K562 (cell line): ENCODE data around the gene DNAI1. TPM values are rescaled to one million over a fixed set of nuclear protein-coding genes. Genes with fewer than 3 reads are reported as not detected.

ENCODE experiments used
- ATAC-seq: fragments of 200-7000 bp; cut with Tn5 transposase; 3 replicates; pipeline ENCODE4 v1.9.1; 2020; ENCODE audit warnings: moderate library complexity
- BruUV-seq: library from RNA; stranded (reverse); fragments of 400-500 nt; replicated peaks from 2 replicates; lab custom pipeline; 2021; lab: Mats Ljungman, UMichigan
- CTCF ChIA-PET: fragments of 300-600 bp; formaldehyde crosslinking; extraction: SDS; loops from one replicate; lab custom pipeline; 2021; ENCODE audit warnings: low intra/inter-chr PET ratio; lab: Yijun Ruan, JAX
- POLR2A ChIA-PET: fragments of 300-600, 350-650 bp; sonication (Branson Sonifier 250); formaldehyde crosslinking; extraction: SDS; loops from one replicate; lab custom pipeline; 2021; ENCODE audit warnings: antibody characterized with exemption, inconsistent platforms; lab: Yijun Ruan, JAX
- DNase-seq, 4 experiments: peaks; one replicate each; pipeline versions ENCODE4 v3.0.0 to v3.0.0-alpha.2; 2011 to 2018; ENCODE audit warnings: low spot score in 3 of 4, mixed read lengths in 3 of 4; ENCODE audit errors: extremely low read depth in 1 of 4
- FAIRE-seq: peaks from 2 replicates; lab custom pipeline; 2011; peaks lifted over from hg19 to GRCh38; lab: Jason Lieb, UNC
- H2AFZ ChIP-seq: 2 replicates; pipeline ENCODE4 v1.6.0; 2011; ENCODE audit warnings: low read depth, low read length, control low read depth, inconsistent platforms
- H3K27ac ChIP-seq: fragments of 200-600 bp; 3 replicates; pipeline ENCODE4 v1.8.0; 2011; ENCODE audit warnings: low read depth, mild to moderate bottlenecking, control low read depth, inconsistent platforms, low read length, moderate library complexity, mixed read lengths; ENCODE audit errors: extremely low read depth
- H3K27me3 ChIP-seq, 2 experiments: fragments of 300-600 bp in 1 of 2; 2 replicates in 1 of 2; 3 replicates in 1 of 2; pipeline versions ENCODE4 v1.6.0 to v1.8.0; 2011; ENCODE audit warnings: inconsistent platforms in 2 of 2, low read length in 2 of 2, mild to moderate bottlenecking in 1 of 2, mixed read lengths in 1 of 2, moderate library complexity in 1 of 2; ENCODE audit not compliant: control insufficient read depth in 2 of 2, insufficient read depth in 2 of 2
- H3K36me3 ChIP-seq: fragments of 300-600 bp; 3 replicates; pipeline ENCODE4 v1.8.0; 2011; ENCODE audit warnings: mild to moderate bottlenecking, low read length, inconsistent platforms; ENCODE audit not compliant: control insufficient read depth, insufficient read depth
- H3K4me1 ChIP-seq, 2 experiments: fragments of 200-600 bp in 1 of 2; replicated peaks in 1 of 2; 2 replicates in 1 of 2; 3 replicates in 1 of 2; pipeline versions ENCODE4 v1.5.1 to v1.8.0; 2011; ENCODE audit warnings: inconsistent platforms in 2 of 2, low read length in 2 of 2, mild to moderate bottlenecking in 1 of 2, mixed read lengths in 1 of 2, moderate library complexity in 1 of 2; ENCODE audit not compliant: control insufficient read depth in 2 of 2, insufficient read depth in 2 of 2
- H3K4me2 ChIP-seq: 2 replicates; pipeline ENCODE4 v1.6.1; 2011; ENCODE audit warnings: low read length, control low read depth, inconsistent platforms, mixed read lengths; ENCODE audit not compliant: insufficient read depth
- H3K4me3 ChIP-seq: fragments of 200-600 bp; sonication (generic), shearing (Covaris generic); 2 replicates; pipeline ENCODE4 v1.5.1; 2016; ENCODE audit warnings: control low read depth, inconsistent platforms
- H3K79me2 ChIP-seq: fragments of 200-600 bp; 3 replicates; pipeline ENCODE4 v1.8.0; 2011; ENCODE audit warnings: low read length, inconsistent platforms; ENCODE audit not compliant: control insufficient read depth, insufficient read depth
- H3K9ac ChIP-seq, 2 experiments: 2 replicates each; pipeline versions ENCODE4 v1.6.0 to v1.6.1; 2011; ENCODE audit warnings: low read depth in 2 of 2, low read length in 2 of 2, control low read depth in 1 of 2, inconsistent platforms in 1 of 2, mild to moderate bottlenecking in 1 of 2, mixed read lengths in 1 of 2; ENCODE audit not compliant: insufficient read depth in 1 of 2
- H3K9me1 ChIP-seq: one replicate; pipeline ENCODE4 v1.6.0; 2011; ENCODE audit warnings: inconsistent platforms, mild to moderate bottlenecking, low read length, moderate library complexity; ENCODE audit not compliant: control insufficient read depth, insufficient read depth
- H3K9me3 ChIP-seq: replicated peaks from 2 replicates; pipeline ENCODE4 v1.5.1; 2011; ENCODE audit warnings: low read depth, low read length, inconsistent platforms; ENCODE audit not compliant: control insufficient read depth, insufficient read depth
- H4K20me1 ChIP-seq: replicated peaks from 2 replicates; pipeline ENCODE4 v1.6.1; 2011; ENCODE audit warnings: low read length, inconsistent platforms, mixed read lengths; ENCODE audit not compliant: control insufficient read depth, insufficient read depth
- ATF7 ChIP-seq: fragments of 450-650 bp; IDR thresholded peaks from 2 replicates; pipeline ENCODE4 v1.7.1; 2014; ENCODE audit warnings: mild to moderate bottlenecking, moderate library complexity
- BDP1 ChIP-seq: IDR thresholded peaks from 3 replicates; pipeline ENCODE4 v1.6.1; 2011; ENCODE audit not compliant: insufficient read length, insufficient read depth
- CBFA2T3 ChIP-seq: fragments of 450-650 bp; IDR thresholded peaks from 2 replicates; pipeline ENCODE4 v1.6.1; 2017
- EWSR1 ChIP-seq: fragments of 450-650 bp; IDR thresholded peaks from 2 replicates; pipeline ENCODE4 v1.6.1; 2018; ENCODE audit warnings: borderline replicate concordance, mild to moderate bottlenecking, low read depth, moderate library complexity; ENCODE audit not compliant: partially characterized antibody
- HBP1 ChIP-seq: fragments of 450-650 bp; formaldehyde crosslinking; IDR thresholded peaks from 2 replicates; pipeline ENCODE4 v1.4.0; 2022; ENCODE audit warnings: missing genetic modification characterization
- KDM2B ChIP-seq: fragments of 250-450 bp; sonication (Bioruptor Pico); IDR thresholded peaks from 2 replicates; pipeline ENCODE4 v1.8.0; 2021; ENCODE audit warnings: mild to moderate bottlenecking, moderate library complexity
- MCM7 ChIP-seq, 2 experiments: fragments of 450-650 bp; IDR thresholded peaks; 2 replicates each; pipeline ENCODE4 v1.6.1; 2016 to 2018
- NCOA4 ChIP-seq: fragments of 450-650 bp; IDR thresholded peaks from 2 replicates; pipeline ENCODE4 v1.6.1; 2018; ENCODE audit warnings: mild to moderate bottlenecking; ENCODE audit not compliant: partially characterized antibody
- NFYB ChIP-seq: IDR thresholded peaks from 2 replicates; pipeline ENCODE4 v1.6.1; 2011; ENCODE audit warnings: mild to moderate bottlenecking, moderate library complexity; ENCODE audit not compliant: insufficient read length; ENCODE audit errors: extremely low read depth
- POLR2AphosphoS5 ChIP-seq: IDR thresholded peaks from 2 replicates; pipeline ENCODE4 v1.6.1; 2011; ENCODE audit warnings: mild to moderate bottlenecking, low read depth, low read length, moderate library complexity; ENCODE audit not compliant: control insufficient read depth, insufficient read depth
- RBM25 ChIP-seq: fragments of 200-400 bp; formaldehyde crosslinking; IDR thresholded peaks from 2 replicates; pipeline ENCODE4 v1.6.1; 2018; ENCODE audit warnings: low read length, low read depth, moderate library complexity; ENCODE audit not compliant: severe bottlenecking
- SIN3B ChIP-seq: fragments of 450-650 bp; IDR thresholded peaks from 2 replicates; pipeline ENCODE4 v1.6.1; 2017; ENCODE audit warnings: low read depth, mild to moderate bottlenecking, moderate library complexity
- SRSF1 ChIP-seq: fragments of 200-400 bp; formaldehyde crosslinking; IDR thresholded peaks from 2 replicates; pipeline ENCODE4 v1.6.1; 2017; ENCODE audit warnings: mild to moderate bottlenecking, low read depth, low read length, moderate library complexity
- TOE1 ChIP-seq, 2 experiments: fragments of 450-650 bp in 1 of 2; sonication (generic) in 1 of 2; formaldehyde crosslinking in 1 of 2; IDR thresholded peaks; 2 replicates each; pipeline versions ENCODE4 v1.7.1 to v1.8.0; 2016 to 2022; ENCODE audit warnings: borderline replicate concordance in 2 of 2, mild to moderate bottlenecking in 2 of 2, antibody characterized with exemption in 1 of 2, inconsistent platforms in 1 of 2, low read depth in 1 of 2, missing genetic modification reagents in 1 of 2, moderate library complexity in 1 of 2
- ZNF431 ChIP-seq: sonication (generic); formaldehyde crosslinking; IDR thresholded peaks from 2 replicates; pipeline ENCODE4 v1.8.0; 2022; ENCODE audit warnings: mild to moderate bottlenecking, missing genetic modification reagents
- ZNF436 ChIP-seq: fragments of 250-450, 450-650 bp; sonication (Bioruptor Pico); formaldehyde crosslinking; IDR thresholded peaks from 2 replicates; pipeline ENCODE4 v1.7.0; 2020; ENCODE audit warnings: mild to moderate bottlenecking
- WGBS: fragments of 100-300 bp; shearing (Covaris generic); methylation state at CpG from one replicate; pipeline ENCODE4 v1.1.6; 2016; ENCODE audit warnings: low coverage, mixed read lengths; ENCODE audit not compliant: insufficient coverage; ENCODE audit errors: missing lambda C conversion rate; 5-methylcytosine and 5-hydroxymethylcytosine counted together
- in situ Hi-C: fragments of 300-500 bp; cut with MboI; formaldehyde crosslinking; loops from 4 replicates; pipeline ENCODE4 v1.15.0; 2018; ENCODE audit warnings: inconsistent platforms, mixed read lengths
- intact Hi-C: fragments of 100-400 bp; cut with micrococcal nuclease; formaldehyde crosslinking; loops from 2 replicates; pipeline ENCODE4 v1.14.2; 2022
- polyA plus RNA-seq, 8 experiments: library from polyadenylated mRNA; depleted of rRNA in 4 of 8; stranded (reverse) in 5 of 8; unstranded in 3 of 8; fragments of >200 nt; fragmentation: Nextera tagmentation in 2 of 8; fragmentation: Illumina TruSeq in 1 of 8; extraction: Ambion mirVana in 2 of 8; extraction: Trizol in 1 of 8; gene quantifications; 2 replicates each; pipeline versions ENCODE4 v1.2.1 to v1.2.3, GENCODE V29; 2011 to 2014; ENCODE audit warnings: inconsistent platforms in 1 of 8, missing spikeins in 1 of 8
- total RNA-seq, 7 experiments: library from RNA; depleted of rRNA in 6 of 7; stranded (reverse); fragments of >200 nt in 6 of 7; fragmentation: Illumina TruSeq in 2 of 7; extraction: Trizol in 2 of 7; gene quantifications; 2 replicates each; pipeline versions ENCODE4 v1.2.1 to v1.2.3, GENCODE V29; 2011 to 2021; ENCODE audit warnings: low replicate concordance in 1 of 7

Gene DNAI1
- total and polyA plus RNA-seq, 9 of the 15 experiments (the other 6 are each of a cell fraction or from before 2014, with no cell fraction given): 0.01 to 0.17 (median 0.04) TPM; not detected in 6

- H3K27me3 ChIP-seq: no peaks in the 10 kb centered on the region
- H3K79me2 ChIP-seq: no peaks in the 10 kb centered on the region
- no peaks in the 10 kb centered on the region for H3K36me3 ChIP-seq
- 53% methylated on average over 2 of the region's 2 CpGs for WGBS
- no peak for DNase-seq
- no peak overlapping the region for H3K27ac ChIP-seq
- no peak overlapping the region for H3K4me3 ChIP-seq
- in situ Hi-C loops (no loop called here), intact Hi-C loops (no loop called here)
- H3K9me3 ChIP-seq: no peaks in the 10 kb centered on the region
- ChIA-PET POLR2A (interaction anchor here (0.6 to 1.3 kb wide), 4 partner anchors 10 to 105 kb away, joined by 3 to 4 read pairs (median 4); partner anchors contain the start of gene FAM219A), CTCF (no interaction called here)
- H4K20me1 ChIP-seq: no peaks in the 10 kb centered on the region
- H3K4me2 ChIP-seq: no peak overlapping the region
- no TSS peak for BruUV-seq
- no peak overlapping the region for H2AFZ ChIP-seq
- no peak overlapping the region for H3K9ac ChIP-seq
- H3K9me1 ChIP-seq: no peaks in the 10 kb centered on the region
- FAIRE-seq: no peak
- ATAC-seq: no peak
- TF ChIP-seq NFYB (no peak), CBFA2T3 (no peak), POLR2AphosphoS5 (no peak), SIN3B (no peak), HBP1 (CRISPR knock-in tag) (no peak), TOE1 (IDR thresholded peaks at IDR 0.05; ENCODE audit: borderline replicate concordance) (no peak), TOE1 (CRISPR knock-in tag; IDR thresholded peaks at IDR 0.05; ENCODE audit: borderline replicate concordance, low read depth) (no peak), KDM2B (CRISPR knock-in tag) (no peak), MCM7 (IDR thresholded peaks at IDR 0.05) (no peak), NCOA4 (no peak), EWSR1 (no peak), ZNF431 (CRISPR knock-in tag) (no peak), RBM25 (no peak), BDP1 (no peak), ZNF436 (CRISPR knock-in tag) (no peak), SRSF1 (no peak), ATF7 (no peak)
- no peaks in the 10 kb centered on the region for H3K4me1 ChIP-seq
Observed at GRCh38 chr9:34443533-34443932, 15.1 kb upstream of the DNAI1 start.
